IMR-90 (cell line): Measurements from ENCODE around the gene CDCA7. TPM values are rescaled to one million over a fixed set of nuclear protein-coding genes. Genes with fewer than 3 reads are reported as not detected.

Experiments used
- ATAC-seq: fragments of 200-7000 bp; cut with Tn5 transposase; 2 replicates; pipeline ENCODE4 v1.9.1; 2020; ENCODE audit warnings: low read depth, mild to moderate bottlenecking, moderate library complexity
- BruUV-seq: library from RNA; stranded (reverse); fragments of 400-500 nt; replicated peaks from 2 replicates; lab custom pipeline; 2021; lab: Mats Ljungman, UMichigan
- CTCF ChIA-PET: fragments of 300-600 bp; formaldehyde crosslinking; extraction: SDS; loops from one replicate; lab custom pipeline; 2021; ENCODE audit warnings: antibody characterized with exemption; lab: Yijun Ruan, JAX
- POLR2A ChIA-PET: fragments of 300-600 bp; sonication (Branson Sonifier 250); formaldehyde crosslinking; loops from one replicate; lab custom pipeline; 2022; ENCODE audit warnings: antibody characterized with exemption; ENCODE audit not compliant: unreplicated experiment; lab: Charles Lee
- DNase-seq: peaks from one replicate; pipeline ENCODE4 v3.0.0; 2013
- H2AFZ ChIP-seq: replicated peaks from 2 replicates; pipeline ENCODE3; 2013; ENCODE audit warnings: low read length, mild to moderate bottlenecking; ENCODE audit not compliant: poor library complexity
- H2AK5ac ChIP-seq: 2 replicates; pipeline ENCODE4 v1.6.1; 2013; ENCODE audit warnings: low read depth, low read length, inconsistent platforms
- H2AK9ac ChIP-seq: replicated peaks from 2 replicates; pipeline ENCODE3; 2013; ENCODE audit warnings: mild to moderate bottlenecking, low read depth, low read length, moderate library complexity; ENCODE audit not compliant: poor library complexity
- H2BK120ac ChIP-seq: 2 replicates; pipeline ENCODE4 v1.6.1; 2013; ENCODE audit warnings: low read depth, low read length, inconsistent platforms
- H2BK15ac ChIP-seq: 3 replicates; pipeline ENCODE4 v1.6.1; 2013; ENCODE audit warnings: low read depth, low read length, inconsistent platforms
- H2BK20ac ChIP-seq: 2 replicates; pipeline ENCODE4 v1.6.1; 2013; ENCODE audit warnings: low read depth, mild to moderate bottlenecking, inconsistent platforms, low read length, moderate library complexity
- H2BK5ac ChIP-seq: 2 replicates; pipeline ENCODE4 v1.6.1; 2013; ENCODE audit warnings: mild to moderate bottlenecking, low read depth, low read length, inconsistent platforms; ENCODE audit not compliant: poor library complexity, severe bottlenecking
- H3K14ac ChIP-seq: replicated peaks from 2 replicates; pipeline ENCODE4 v1.6.1; 2013; ENCODE audit warnings: low read depth, low read length, inconsistent platforms
- H3K18ac ChIP-seq: 2 replicates; pipeline ENCODE4 v1.6.1; 2013; ENCODE audit warnings: low read depth, low read length, control low read depth
- H3K23ac ChIP-seq: 2 replicates; pipeline ENCODE4 v1.6.1; 2013; ENCODE audit warnings: low read depth, low read length, inconsistent platforms
- H3K27ac ChIP-seq: 2 replicates; pipeline ENCODE4 v1.5.1; 2013; ENCODE audit warnings: mild to moderate bottlenecking, control low read depth, low read length; ENCODE audit not compliant: insufficient read depth
- H3K27me3 ChIP-seq: 2 replicates; pipeline ENCODE4 v1.6.1; 2013; ENCODE audit warnings: low read length; ENCODE audit not compliant: control insufficient read depth, insufficient read depth
- H3K36me3 ChIP-seq: 2 replicates; pipeline ENCODE4 v1.6.1; 2013; ENCODE audit warnings: low read length, mixed read lengths; ENCODE audit not compliant: control insufficient read depth, insufficient read depth
- H3K4ac ChIP-seq: 2 replicates; pipeline ENCODE4 v1.6.1; 2013; ENCODE audit warnings: low read depth, low read length, inconsistent platforms
- H3K4me1 ChIP-seq: 2 replicates; pipeline ENCODE4 v1.6.1; 2013; ENCODE audit warnings: low read length, mixed read lengths; ENCODE audit not compliant: control insufficient read depth, insufficient read depth
- H3K4me2 ChIP-seq: 2 replicates; pipeline ENCODE4 v1.6.1; 2013; ENCODE audit warnings: low read depth, mild to moderate bottlenecking, control low read depth, low read length, moderate library complexity
- H3K4me3 ChIP-seq: 2 replicates; pipeline ENCODE4 v1.5.1; 2013; ENCODE audit warnings: low read depth, mild to moderate bottlenecking, control low read depth, low read length, moderate library complexity; ENCODE audit not compliant: insufficient read depth
- H3K56ac ChIP-seq: 2 replicates; pipeline ENCODE4 v1.6.1; 2013; ENCODE audit warnings: low read length, inconsistent platforms; ENCODE audit not compliant: insufficient read depth; ENCODE audit errors: extremely low read depth
- H3K79me1 ChIP-seq, 2 experiments: 2 replicates each; pipeline ENCODE4 v1.6.1; 2013; ENCODE audit warnings: low read length in 2 of 2, inconsistent platforms in 1 of 2, low read depth in 1 of 2
- H3K9ac ChIP-seq: 2 replicates; pipeline ENCODE4 v1.6.1; 2013; ENCODE audit warnings: low read depth, low read length, control low read depth
- H3K9me1 ChIP-seq: 2 replicates; pipeline ENCODE4 v1.6.1; 2013; ENCODE audit warnings: low read length, inconsistent platforms; ENCODE audit not compliant: insufficient read depth
- H3K9me3 ChIP-seq: 2 replicates; pipeline ENCODE4 v1.6.1; 2013; ENCODE audit warnings: low read length; ENCODE audit not compliant: control insufficient read depth, insufficient read depth
- H4K20me1 ChIP-seq: 2 replicates; pipeline ENCODE4 v1.6.1; 2013; ENCODE audit warnings: low read length, inconsistent platforms; ENCODE audit not compliant: insufficient read depth
- H4K5ac ChIP-seq: 2 replicates; pipeline ENCODE4 v1.6.1; 2013; ENCODE audit warnings: mild to moderate bottlenecking, low read depth, low read length, control low read depth
- H4K8ac ChIP-seq, 2 experiments: 2 replicates each; pipeline ENCODE4 v1.6.1; 2013; ENCODE audit warnings: low read depth in 2 of 2, low read length in 2 of 2, control low read depth in 1 of 2, inconsistent platforms in 1 of 2
- H4K91ac ChIP-seq: 2 replicates; pipeline ENCODE4 v1.6.1; 2013; ENCODE audit warnings: low read depth, low read length, inconsistent platforms; ENCODE audit not compliant: insufficient read depth
- CTCF ChIP-seq: conservative IDR thresholded peaks from 2 replicates; pipeline ENCODE4 v1.5.1; 2012; ENCODE audit warnings: mild to moderate bottlenecking, low read depth, low read length, improper control_type of control experiment
- MAZ ChIP-seq: IDR thresholded peaks from 2 replicates; pipeline ENCODE4 v1.6.1; 2012; ENCODE audit warnings: low read depth, mild to moderate bottlenecking, low read length, improper control_type of control experiment, moderate library complexity, borderline replicate concordance
- RAD21 ChIP-seq: IDR thresholded peaks from 2 replicates; pipeline ENCODE4 v1.6.1; 2012; ENCODE audit warnings: low read length, improper control_type of control experiment
- SMC3 ChIP-seq: fragments of 150-350 bp; IDR thresholded peaks from 2 replicates; pipeline ENCODE4 v1.6.1; 2016; ENCODE audit warnings: low read depth, mild to moderate bottlenecking, antibody characterized with exemption, low read length, moderate library complexity
- USF2 ChIP-seq: fragments of 150-350 bp; IDR thresholded peaks from 2 replicates; pipeline ENCODE4 v1.6.1; 2017; ENCODE audit warnings: mild to moderate bottlenecking, antibody characterized with exemption, low read length, low read depth
- WGBS, 2 experiments: methylation state at CpG; one replicate each; pipeline versions ENCODE4 v1.1.5 to v1.1.7; 2013; ENCODE audit warnings: missing lambda C conversion rate in 2 of 2; ENCODE audit not compliant: insufficient read length in 1 of 2; ENCODE audit errors: extremely low coverage in 2 of 2; 5-methylcytosine and 5-hydroxymethylcytosine counted together
- dilution Hi-C: fragments of 300-500 bp; cut with HindIII; formaldehyde crosslinking; loops from one replicate; pipeline ENCODE4 v1.14.3; 2018; ENCODE audit warnings: low sequenced_read_pairs; ENCODE audit not compliant: unreplicated experiment
- in situ Hi-C: fragments of 300-500 bp; cut with MboI; formaldehyde crosslinking; loops from 3 replicates; pipeline ENCODE4 v1.14.3; 2019; ENCODE audit warnings: low sequenced_read_pairs, inconsistent platforms, mixed read lengths
- intact Hi-C: fragments of 100-400 bp; cut with micrococcal nuclease; formaldehyde crosslinking; loops from 2 replicates; pipeline ENCODE4 v1.10.0; 2022
- polyA plus RNA-seq, 3 experiments: library from polyadenylated mRNA; depleted of rRNA; stranded (reverse); fragments of >200 nt; gene quantifications; 2 replicates each; pipeline ENCODE4 v1.2.3, GENCODE V29; 2012; ENCODE audit warnings: low replicate concordance in 1 of 3
- total RNA-seq: library from RNA; depleted of rRNA; stranded (reverse); fragments of >200 nt; gene quantifications from 2 replicates; pipeline ENCODE4 v1.2.3, GENCODE V29; 2012

CDCA7 gene
- total and polyA plus RNA-seq, 2 of the 4 experiments (the other 2 are of a cell fraction), result 12.0 to 18.7 TPM

- H3K27me3 ChIP-seq, result peaks cover 53% of the 10 kb centered on the region
- H4K20me1 ChIP-seq, result no peaks in the 10 kb centered on the region
- H3K27ac ChIP-seq, result no peak overlapping the region
- no peak overlapping the region for H4K8ac ChIP-seq
- intact Hi-C loops, result loop anchor here (1.0 to 10.0 kb wide), 9 partner anchors 47 to 1122 kb away; no protein-coding TSS in a partner anchor
- H3K4me3 ChIP-seq, result no peak overlapping the region
- POLR2A ChIA-PET, result no interaction called here
- DNase-seq, result peak; percentile 79
- no peak overlapping the region for H2BK120ac ChIP-seq
- no peak overlapping the region for H4K5ac ChIP-seq
- H3K9ac ChIP-seq, result no peak overlapping the region
- peak overlapping the region; percentile 58 for H2AK9ac ChIP-seq
- no peaks in the 10 kb centered on the region for H3K36me3 ChIP-seq
- H2AK5ac ChIP-seq, result no peak overlapping the region
- in situ Hi-C loops, result loop anchor here (5.0 to 25.0 kb wide), 3 partner anchors 352 to 940 kb away; no protein-coding TSS in a partner anchor
- H3K9me3 ChIP-seq, result no peaks in the 10 kb centered on the region
- no peak overlapping the region for H3K4ac ChIP-seq
- no peak overlapping the region for H3K18ac ChIP-seq
- ATAC-seq, result peak; percentile 99
- 5% methylated on average over 16 of the region's 21 CpGs; no CpG with 5 or more reads in 1 of the 2 experiments for WGBS, 2 experiments
- peak; percentile 96 for TF ChIP-seq CTCF
- peak; percentile 91 for TF ChIP-seq SMC3
- TF ChIP-seq MAZ, result no peak; the same call in 1 of the 2 replicates
- TF ChIP-seq RAD21, result peak; percentile 96
- TF ChIP-seq USF2, result no peak
- no peaks in the 10 kb centered on the region for H3K4me1 ChIP-seq
- H3K9me1 ChIP-seq, result no peaks in the 10 kb centered on the region
- CTCF ChIA-PET, result interaction anchor here (0.7 to 2.8 kb wide), 5 partner anchors 8 to 948 kb away, joined by 4 to 11 read pairs (median 8); no protein-coding TSS in a partner anchor
- H3K14ac ChIP-seq, result 0 out of 2 replicates have a peak overlapping the region, but pooled peaks have one; percentile 14
- H3K23ac ChIP-seq, result no peak overlapping the region
- no peak overlapping the region for H3K56ac ChIP-seq
- no peaks in the 10 kb centered on the region for H3K79me1 ChIP-seq
- BruUV-seq, result no TSS peak
- H2AFZ ChIP-seq, result peak overlapping the region; percentile 82
- no peak overlapping the region for H2BK15ac ChIP-seq
- H2BK5ac ChIP-seq, result no peak overlapping the region
- peak overlapping the region; percentile 62 for H3K4me2 ChIP-seq
- dilution Hi-C loops, result no loop called here
- H4K91ac ChIP-seq, result no peak overlapping the region
- no peak overlapping the region for H2BK20ac ChIP-seq
Measured at GRCh38 chr2:173402405-173402974, 47.8 kb downstream of the CDCA7 start.
